Stimulated activated CD4-positive, alpha-beta T cell treated with anti-CD3 and anti-CD28 coated beads, Interleukin-4, amount 100 ng/mL, for 4 hours (primary cell): ENCODE data around the gene CYB5B.

Experiments
- DNase-seq, 2 experiments: peaks; one replicate each; pipeline ENCODE4 v3.0.0-alpha.2; 2020

Gene CYB5B

DNA sequence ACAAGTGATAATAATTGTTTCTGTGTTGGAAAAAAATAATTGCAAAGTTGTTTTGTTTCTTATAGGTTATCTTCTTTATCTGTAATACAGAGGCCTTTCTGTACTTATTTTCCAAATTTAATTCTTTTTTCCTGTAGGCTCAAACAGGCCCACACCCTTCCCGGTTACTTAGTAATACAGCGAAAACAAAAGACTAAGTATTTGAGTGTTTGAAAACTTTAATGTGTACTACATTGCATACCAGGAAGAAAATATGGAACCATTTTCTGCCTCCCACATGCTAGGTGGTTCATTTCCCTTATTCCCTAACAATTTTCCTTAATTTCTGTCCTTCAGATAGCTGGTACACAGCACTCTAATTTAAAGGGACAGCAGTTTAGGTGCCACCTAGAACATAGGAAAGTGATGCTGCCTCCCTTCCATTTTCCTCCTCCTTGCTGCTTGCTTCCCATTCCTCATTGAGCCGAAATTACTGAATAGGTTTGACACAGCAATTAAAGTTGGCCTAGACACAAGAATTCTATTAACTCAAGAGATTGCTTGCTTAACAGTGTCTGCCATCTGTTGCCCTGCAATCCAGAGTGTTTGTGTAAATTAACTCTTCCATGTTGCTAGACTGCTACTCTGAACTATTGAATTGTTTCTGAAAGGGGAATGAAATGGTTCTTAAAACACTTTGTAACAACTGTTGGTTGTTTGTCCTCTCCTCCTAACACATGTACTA is 24.2 kb downstream of the CYB5B start:
- DNase-seq: no peak

DNA sequence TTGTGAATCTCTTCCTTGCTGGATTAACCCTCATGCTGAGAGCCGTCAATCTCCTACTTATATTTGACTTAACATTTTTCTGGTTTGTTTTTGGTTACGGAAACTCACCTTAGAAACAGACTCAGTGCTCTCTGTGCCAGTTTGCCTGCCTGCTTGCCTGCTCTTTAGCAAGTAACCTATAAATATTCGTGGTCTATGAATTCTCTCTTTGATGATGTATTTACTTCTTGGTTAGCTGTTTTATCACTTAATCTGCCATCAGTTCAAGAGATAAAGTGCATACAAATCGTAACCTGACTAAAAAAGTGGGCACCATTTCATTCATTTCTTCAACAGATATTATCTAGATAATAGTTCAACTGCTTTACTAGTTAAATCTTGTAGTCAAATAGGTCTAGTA is 26.7 kb downstream of the CYB5B start:
- no peak for DNase-seq

- no peak for DNase-seq
Measured at GRCh38 chr16:69453936-69454335, 29.5 kb downstream of the CYB5B start.

GRCh38 chr16:69463876-69464275 is 39.5 kb downstream of the CYB5B start:
- no peak for DNase-seq

DNA sequence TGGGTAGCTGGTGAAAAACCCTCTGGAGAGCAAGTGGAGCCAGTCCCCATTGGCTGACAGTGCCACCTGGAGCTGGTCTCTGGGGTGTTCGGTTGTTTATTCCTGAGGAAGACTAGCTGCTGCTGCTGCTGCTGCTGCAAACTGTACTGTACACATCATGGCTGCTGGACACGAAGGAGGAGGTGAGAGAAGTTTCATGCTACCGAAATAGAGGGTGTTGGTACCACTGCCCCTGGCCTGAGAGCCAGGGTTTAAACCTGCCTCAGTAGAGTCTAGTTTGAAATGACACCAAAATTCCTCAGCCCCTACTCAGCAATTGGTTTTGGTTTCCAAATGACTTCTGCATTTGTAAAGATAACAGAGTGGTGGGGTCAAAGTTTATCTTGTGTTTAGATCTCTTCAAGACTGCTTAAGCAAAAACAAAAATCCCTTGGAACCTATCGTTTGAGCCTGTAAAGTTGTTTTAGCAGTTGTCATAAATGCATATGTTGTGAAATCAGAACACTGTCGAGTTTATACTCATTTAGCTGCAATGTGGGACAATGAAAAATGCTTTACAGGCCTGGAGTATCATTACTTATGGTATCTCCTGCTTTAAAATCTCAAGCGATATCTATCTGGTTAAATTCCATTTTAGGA is 40.8 kb downstream of the CYB5B start:
- DNase-seq: no peak

GRCh38 chr16:69465881-69466280 is 41.5 kb downstream of the CYB5B start:
- DNase-seq: no peak

DNA sequence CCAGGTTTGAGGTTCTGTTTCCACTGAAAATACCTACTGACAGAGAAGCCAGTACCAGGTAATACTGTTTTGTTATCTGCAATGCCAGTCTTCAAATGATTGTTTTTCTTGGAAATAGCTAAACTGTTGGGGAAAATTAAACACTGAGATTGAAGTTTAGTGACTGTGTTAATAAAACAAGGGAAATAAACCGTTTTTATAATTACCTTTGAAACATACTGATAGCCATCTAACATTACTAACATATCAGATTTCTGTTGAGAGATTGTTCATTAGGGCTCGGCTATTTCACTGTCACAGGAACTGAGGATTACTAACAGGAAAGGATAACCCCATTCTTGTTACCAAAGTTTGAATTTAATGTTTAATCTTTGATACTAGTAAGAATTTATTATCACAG is 42.1 kb downstream of the CYB5B start:
- DNase-seq: no peak

DNA sequence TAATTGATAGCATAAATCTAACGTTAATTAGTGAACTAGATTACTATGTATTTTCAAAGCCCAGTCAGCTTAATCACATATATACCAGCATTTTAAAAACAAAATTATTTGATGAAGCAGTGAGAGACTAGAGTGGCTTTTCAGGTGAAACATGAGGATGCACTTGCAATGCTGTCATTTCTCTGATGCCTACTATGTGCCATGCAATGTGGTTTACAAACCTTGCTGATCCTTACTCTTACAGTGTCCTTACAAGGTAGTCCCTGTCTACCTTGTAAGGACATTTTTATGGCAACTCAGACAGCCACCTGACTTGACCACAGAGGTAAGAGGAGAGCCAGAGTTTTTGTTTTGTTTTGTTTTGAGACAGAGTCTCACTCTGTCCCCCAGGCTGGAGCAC is 42.7 kb downstream of the CYB5B start:
- no peak for DNase-seq

GRCh38 chr16:69467531-69468204 is 43.2 kb downstream of the CYB5B start:
- no peak for DNase-seq

DNA sequence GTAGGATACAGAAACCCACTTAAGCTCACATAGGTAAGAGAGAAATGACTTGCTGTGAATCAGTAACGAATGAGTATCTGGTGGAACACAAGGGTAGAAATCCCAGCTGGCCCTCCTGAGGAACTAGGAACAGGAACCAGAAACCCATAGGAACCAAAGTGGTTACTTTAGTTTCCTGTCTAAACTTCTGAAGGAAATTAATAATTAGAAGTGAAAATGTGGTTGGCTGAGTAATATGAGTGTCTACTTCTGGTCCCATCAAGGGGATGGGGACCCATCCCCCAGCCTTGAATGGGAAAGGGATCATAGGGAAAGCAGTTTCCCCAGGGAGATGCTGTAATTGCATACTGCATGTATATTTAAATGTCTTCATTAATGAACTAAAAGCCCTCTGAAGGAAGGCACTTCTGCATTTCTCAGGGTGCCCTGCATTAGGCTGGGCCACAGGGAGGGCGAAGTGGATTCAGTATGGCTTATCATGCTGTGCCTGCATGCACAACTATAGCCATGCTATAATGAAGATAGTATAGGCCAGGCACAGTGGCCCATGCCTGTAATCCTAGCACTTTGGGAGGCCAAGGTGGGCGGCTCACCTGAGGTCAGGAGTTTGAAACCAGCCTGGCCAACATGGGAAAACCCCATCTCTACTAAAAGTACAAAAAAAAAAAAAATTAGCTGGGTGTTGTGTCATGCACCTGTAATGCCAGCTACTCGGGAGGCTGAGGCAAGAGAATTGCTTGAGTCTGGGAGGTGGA is 45.6 kb downstream of the CYB5B start:
- DNase-seq: peak in 1 of 2 experiments; percentile 10

GRCh38 chr16:69471121-69471520 is 46.7 kb downstream of the CYB5B start:
- DNase-seq: no peak

GRCh38 chr16:69474408-69474807 is 50.0 kb downstream of the CYB5B start:
- no peak for DNase-seq

DNA sequence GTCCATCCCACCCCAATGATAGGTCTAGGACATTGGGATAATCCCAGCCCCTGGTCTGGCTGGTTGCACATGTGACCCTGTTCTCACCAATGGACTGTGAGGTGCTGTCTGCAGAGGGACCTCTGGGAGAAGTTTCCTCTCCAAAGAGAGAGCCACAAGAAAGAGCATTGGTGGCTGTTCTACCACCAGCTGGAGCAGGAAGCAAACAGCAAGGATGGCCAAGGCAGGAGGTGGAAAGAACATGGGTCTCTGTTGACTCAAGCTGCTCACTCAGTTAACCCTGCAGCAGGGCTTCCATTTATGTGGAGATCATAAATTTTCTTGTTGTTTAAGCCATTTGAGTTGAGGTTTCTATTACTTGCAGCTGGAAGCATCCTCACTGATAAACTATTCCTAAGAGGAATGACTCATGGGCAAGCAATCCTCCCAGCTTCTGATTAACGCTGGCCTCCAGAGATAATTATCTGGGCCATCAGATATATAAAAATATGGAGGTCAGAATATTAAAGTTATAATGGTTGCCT is 52.6 kb downstream of the CYB5B start:
- no peak for DNase-seq

GRCh38 chr16:69477546-69477945 is 53.1 kb downstream of the CYB5B start:
- DNase-seq: no peak

DNA sequence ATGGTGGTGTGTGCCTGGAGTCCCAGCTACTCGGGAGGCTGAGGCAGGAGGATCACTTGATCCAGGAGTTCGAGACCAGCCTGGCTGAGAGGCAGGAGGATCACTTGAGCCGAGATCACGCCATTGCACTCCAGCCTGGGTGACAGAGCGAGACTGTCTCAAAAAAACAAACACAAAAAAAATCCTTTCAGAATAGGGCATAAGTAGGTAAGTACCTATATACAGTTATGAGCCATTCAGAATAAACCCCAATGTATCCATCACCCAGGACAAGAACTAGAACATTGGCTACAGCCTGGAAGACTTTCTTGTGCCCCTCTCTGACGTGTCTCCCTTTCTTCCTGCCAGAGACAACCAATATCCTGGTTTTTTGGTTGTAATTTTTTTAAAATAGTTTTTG is 54.3 kb downstream of the CYB5B start:
- no peak for DNase-seq

DNA sequence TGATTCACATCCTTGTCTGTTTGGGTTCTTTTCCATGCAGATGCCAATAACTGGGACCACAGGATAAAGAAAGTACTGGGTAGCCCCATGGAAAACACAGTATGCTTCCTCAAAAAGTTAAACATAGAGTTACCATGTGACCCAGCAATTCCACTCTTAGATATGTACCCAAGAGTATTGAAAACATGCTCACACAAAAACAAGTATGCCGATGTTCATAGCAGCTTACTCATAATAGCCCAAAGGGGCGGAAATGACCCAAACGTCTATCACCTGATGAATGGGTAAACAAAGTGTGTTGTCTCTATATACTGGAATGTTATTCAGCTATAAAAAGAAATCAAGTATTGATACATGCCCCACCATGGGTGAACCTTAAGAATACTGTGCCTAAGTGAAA is 55.4 kb downstream of the CYB5B start:
- no peak for DNase-seq

DNA sequence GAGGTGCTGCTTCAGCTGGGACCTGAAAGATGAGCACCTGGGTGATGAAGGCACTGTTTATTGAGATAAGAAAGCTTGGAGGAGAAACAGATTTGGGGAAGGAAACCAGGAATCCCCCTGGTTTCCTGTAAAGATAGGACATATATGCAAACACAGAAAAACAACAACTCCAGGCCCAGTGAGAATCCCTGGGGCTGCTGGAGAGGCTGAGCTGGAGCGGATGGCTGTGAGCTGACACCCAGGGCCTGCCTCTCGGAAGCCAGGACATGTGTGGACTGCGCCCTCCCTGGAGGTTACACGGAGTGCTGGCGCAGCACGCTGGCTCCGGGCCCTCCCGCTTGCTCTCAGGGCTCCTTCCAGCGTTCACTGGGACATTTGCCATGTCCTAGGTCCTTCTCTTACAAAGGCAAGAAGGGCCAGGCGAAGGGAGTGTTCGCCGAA is 57.5 kb downstream of the CYB5B start:
- no peak for DNase-seq

- no peak for DNase-seq
Measured at GRCh38 chr16:69482410-69482991, 58.1 kb downstream of the CYB5B start.

GRCh38 chr16:69483611-69484010 is 59.2 kb downstream of the CYB5B start:
- DNase-seq: no peak

DNA sequence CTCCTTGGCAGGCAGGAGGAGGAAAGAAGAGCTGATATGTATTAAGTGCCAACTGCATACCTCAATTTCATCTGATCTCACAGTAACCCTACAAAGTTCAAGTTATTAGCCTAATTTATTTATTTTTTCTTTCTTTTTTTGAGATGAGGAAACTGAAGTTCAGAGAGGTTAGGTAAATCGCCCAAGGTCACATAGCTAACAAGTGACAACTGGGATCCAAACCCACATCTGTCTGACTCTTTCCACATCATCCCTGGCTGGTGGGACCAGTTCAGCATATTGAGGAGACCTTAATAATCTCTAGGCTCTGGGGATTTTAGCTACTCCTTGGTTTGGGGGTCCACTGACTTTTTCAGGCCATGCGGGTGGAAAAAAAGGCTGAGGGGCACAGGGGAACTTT is 60.9 kb downstream of the CYB5B start:
- no peak for DNase-seq

DNA sequence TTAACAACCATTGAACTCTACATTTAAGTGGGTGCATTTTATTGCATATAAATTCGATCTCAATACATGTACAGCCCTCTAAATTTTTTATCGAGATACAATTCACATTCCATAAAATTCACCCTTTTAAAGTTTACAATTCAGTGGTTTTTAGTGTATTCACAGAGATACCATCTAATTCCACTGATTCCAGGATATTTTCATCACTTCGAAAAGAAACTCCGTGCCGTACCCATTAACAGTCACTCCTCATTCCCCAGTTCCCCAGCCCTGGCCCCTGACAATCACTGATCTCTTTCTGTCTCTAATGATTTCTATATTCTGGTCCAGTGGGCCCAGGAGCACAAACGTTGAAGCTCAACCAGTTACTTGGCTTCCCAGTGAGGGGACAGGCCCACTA is 61.4 kb downstream of the CYB5B start:
- DNase-seq: no peak

DNA sequence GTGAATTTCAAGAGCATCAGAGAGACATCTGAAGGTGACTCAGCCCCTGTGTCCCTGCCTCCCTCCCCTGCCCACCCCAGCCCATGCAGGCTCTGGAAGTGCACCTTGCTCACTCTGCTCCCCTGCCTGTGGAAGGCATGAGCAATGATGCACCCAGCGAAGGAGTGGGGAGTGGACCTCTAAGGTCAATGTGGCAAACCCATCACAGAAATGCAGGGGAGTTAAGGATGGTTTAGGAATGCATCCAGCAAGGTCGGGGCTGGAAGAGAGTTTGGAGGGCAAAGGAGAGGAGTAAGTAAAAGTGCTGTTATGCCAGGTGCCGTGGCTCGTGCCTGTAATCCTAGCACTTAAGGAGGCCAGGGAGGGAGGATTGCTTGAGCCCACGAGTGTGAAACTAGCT is 61.9 kb downstream of the CYB5B start:
- no peak for DNase-seq

- no peak for DNase-seq
Measured at GRCh38 chr16:69486724-69487123, 62.3 kb downstream of the CYB5B start.
